Mesenchymal stem cell (in vitro differentiated cells and primary cell): ENCODE measurements around the gene MSRB3.
A peak's percentile ranks its signal among the peaks of the same experiment; 100 is the strongest.

Experiments used
- DNase-seq: peaks from one replicate; pipeline ENCODE4 v3.0.0-alpha.2; 2013
- H2AFZ ChIP-seq: one replicate; pipeline ENCODE4 v1.6.1; 2013; ENCODE audit warnings: low read depth, mild to moderate bottlenecking, control low read depth, inconsistent platforms, low read length, moderate library complexity
- H2AK5ac ChIP-seq: 2 replicates; pipeline ENCODE4 v1.6.1; 2013; ENCODE audit warnings: low read length, moderate library complexity, mild to moderate bottlenecking, inconsistent platforms; ENCODE audit not compliant: severe bottlenecking
- H2BK120ac ChIP-seq: one replicate; pipeline ENCODE4 v1.6.1; 2013; ENCODE audit warnings: low read depth, mild to moderate bottlenecking, inconsistent platforms, low read length, moderate library complexity
- H2BK12ac ChIP-seq, 2 experiments: one replicate each; pipeline ENCODE4 v1.6.1; 2013; ENCODE audit warnings: inconsistent platforms in 2 of 2, low read length in 2 of 2, mild to moderate bottlenecking in 2 of 2, moderate library complexity in 2 of 2, control low read depth in 1 of 2
- H2BK15ac ChIP-seq: one replicate; pipeline ENCODE4 v1.6.1; 2013; ENCODE audit warnings: mild to moderate bottlenecking, low read depth, inconsistent platforms; ENCODE audit not compliant: poor library complexity, severe bottlenecking
- H2BK5ac ChIP-seq: 2 replicates; pipeline ENCODE4 v1.6.1; 2013; ENCODE audit warnings: low read depth, mild to moderate bottlenecking, low read length, control low read depth, inconsistent platforms; ENCODE audit not compliant: poor library complexity, severe bottlenecking
- H3K14ac ChIP-seq, 2 experiments: one replicate each; pipeline ENCODE4 v1.6.1; 2013; ENCODE audit warnings: inconsistent platforms in 2 of 2, low read length in 2 of 2, control low read depth in 1 of 2, mild to moderate bottlenecking in 1 of 2, moderate library complexity in 1 of 2
- H3K18ac ChIP-seq, 2 experiments: one replicate each; pipeline ENCODE4 v1.6.1; 2013; ENCODE audit warnings: inconsistent platforms in 2 of 2, low read length in 2 of 2, control low read depth in 1 of 2, low read depth in 1 of 2, mild to moderate bottlenecking in 1 of 2
- H3K23ac ChIP-seq, 2 experiments: one replicate each; pipeline ENCODE4 v1.6.1; 2013; ENCODE audit warnings: inconsistent platforms in 2 of 2, low read length in 2 of 2, mild to moderate bottlenecking in 2 of 2, moderate library complexity in 2 of 2, control low read depth in 1 of 2
- H3K27ac ChIP-seq: 2 replicates; pipeline ENCODE4 v1.5.1; 2013; ENCODE audit warnings: mild to moderate bottlenecking, moderate library complexity, low read length, control low read depth, inconsistent platforms; ENCODE audit not compliant: poor library complexity, severe bottlenecking
- H3K27me3 ChIP-seq, 2 experiments: 2 replicates each; pipeline versions ENCODE4 v1.6.1 to v1.7.0; 2013; ENCODE audit warnings: low read length in 2 of 2, mild to moderate bottlenecking in 2 of 2, moderate library complexity in 2 of 2, control low read depth in 1 of 2, inconsistent platforms in 1 of 2; ENCODE audit not compliant: control insufficient read depth in 1 of 2, insufficient read depth in 1 of 2
- H3K36me3 ChIP-seq, 2 experiments: 2 replicates each; pipeline versions ENCODE4 v1.6.1 to v1.7.0; 2013; ENCODE audit warnings: low read length in 2 of 2, control low read depth in 1 of 2, inconsistent platforms in 1 of 2, low read depth in 1 of 2, mild to moderate bottlenecking in 1 of 2; ENCODE audit not compliant: insufficient read depth in 2 of 2, control insufficient read depth in 1 of 2
- H3K4ac ChIP-seq, 2 experiments: one replicate each; pipeline ENCODE4 v1.6.1; 2013; ENCODE audit warnings: inconsistent platforms in 2 of 2, low read length in 2 of 2, mild to moderate bottlenecking in 2 of 2, moderate library complexity in 2 of 2, control low read depth in 1 of 2, low read depth in 1 of 2
- H3K4me1 ChIP-seq: 2 replicates; pipeline ENCODE4 v1.6.1; 2013; ENCODE audit warnings: low read depth, low read length, control low read depth; ENCODE audit not compliant: control insufficient read depth, insufficient read depth
- H3K4me2 ChIP-seq: 2 replicates; pipeline ENCODE4 v1.6.1; 2013; ENCODE audit warnings: low read length, mild to moderate bottlenecking, inconsistent platforms; ENCODE audit not compliant: poor library complexity, severe bottlenecking
- H3K4me3 ChIP-seq, 2 experiments: 2 replicates each; pipeline versions ENCODE4 v1.5.1 to v1.7.0; 2013; ENCODE audit warnings: low read length in 2 of 2, mild to moderate bottlenecking in 2 of 2, control low read depth in 1 of 2, low read depth in 1 of 2; ENCODE audit not compliant: insufficient read depth in 1 of 2
- H3K79me1 ChIP-seq: replicated peaks from 2 replicates; pipeline ENCODE4 v1.6.1; 2013; ENCODE audit warnings: mild to moderate bottlenecking, control low read depth, low read length, inconsistent platforms; ENCODE audit not compliant: poor library complexity, severe bottlenecking
- H3K9ac ChIP-seq: 2 replicates; pipeline ENCODE4 v1.7.0; 2013; ENCODE audit warnings: mild to moderate bottlenecking, low read length, moderate library complexity
- H3K9me3 ChIP-seq: 2 replicates; pipeline ENCODE4 v1.7.0; 2013; ENCODE audit warnings: mild to moderate bottlenecking, low read length; ENCODE audit not compliant: control insufficient read depth
- H4K8ac ChIP-seq: one replicate; pipeline ENCODE4 v1.6.1; 2013; ENCODE audit warnings: inconsistent platforms, mild to moderate bottlenecking, low read length, moderate library complexity
- H4K91ac ChIP-seq: one replicate; pipeline ENCODE4 v1.6.1; 2013; ENCODE audit warnings: mild to moderate bottlenecking, low read length, inconsistent platforms
- WGBS: methylation state at CpG from one replicate; pipeline ENCODE4 v1.1.7; 2013; ENCODE audit warnings: mixed read lengths; 5-methylcytosine and 5-hydroxymethylcytosine counted together

Gene MSRB3

GRCh38 chr12:65364046-65364445 is 85.6 kb downstream of the MSRB3 start:
- Histone ChIP-seq H4K91ac (no peak overlapping the region), H3K4me3 (no peak overlapping the region), H3K79me1 (peaks cover 4% of the 10 kb centered on the region), H3K9ac (no peak overlapping the region), H3K27me3 (no peaks in the 10 kb centered on the region), H3K23ac (no peak overlapping the region), H2AFZ (no peak overlapping the region), H2BK15ac (no peak overlapping the region), H3K14ac (no peak overlapping the region), H3K36me3 (peaks cover 5 to 6% of the 10 kb centered on the region in 2 experiments), H3K4me1 (no peaks in the 10 kb centered on the region), H4K8ac (no peak overlapping the region), H3K4ac (no peak overlapping the region), H2BK120ac (no peak overlapping the region), H2BK12ac (no peak overlapping the region), H3K4me2 (no peak overlapping the region), H3K9me3 (no peaks in the 10 kb centered on the region), H3K27ac (no peak overlapping the region), H2AK5ac (no peak overlapping the region), H3K18ac (no peak overlapping the region), H2BK5ac (no peak overlapping the region)
- WGBS, result 100% methylated on average over 1 of the region's 1 CpG
- DNase-seq, result peak; percentile 21

- H3K9me3 ChIP-seq, result no peaks in the 10 kb centered on the region
- no peak for DNase-seq
- H2BK5ac ChIP-seq, result no peak overlapping the region
- H3K79me1 ChIP-seq, result peaks cover 4% of the 10 kb centered on the region
- no peak overlapping the region for H3K4me2 ChIP-seq
- H2AK5ac ChIP-seq, result no peak overlapping the region
- no peak overlapping the region for H3K9ac ChIP-seq
- H2BK120ac ChIP-seq, result no peak overlapping the region
- no peak overlapping the region for H3K27ac ChIP-seq
- H4K91ac ChIP-seq, result no peak overlapping the region
- no peak overlapping the region for H4K8ac ChIP-seq
- no peaks in the 10 kb centered on the region for H3K4me1 ChIP-seq
- H3K23ac ChIP-seq, result no peak overlapping the region
- peaks cover 0 to 5% of the 10 kb centered on the region in 2 experiments for H3K36me3 ChIP-seq
- H3K4ac ChIP-seq, result no peak overlapping the region
- no peak overlapping the region for H2BK15ac ChIP-seq
- no peak overlapping the region for H2BK12ac ChIP-seq
- no peak overlapping the region for H2AFZ ChIP-seq
- no peak overlapping the region for H3K4me3 ChIP-seq
- H3K18ac ChIP-seq, result no peak overlapping the region
- no peaks in the 10 kb centered on the region for H3K27me3 ChIP-seq
- H3K14ac ChIP-seq, result no peak overlapping the region
Observed at GRCh38 chr12:65367396-65367795, 88.9 kb downstream of the MSRB3 start.

- WGBS, result 87% methylated on average over 3 of the region's 4 CpGs
- no peak overlapping the region for H2BK15ac ChIP-seq
- DNase-seq, result no peak
Observed at GRCh38 chr12:65368055-65368454, 89.6 kb downstream of the MSRB3 start.

GRCh38 chr12:65372574-65372973 is 94.1 kb downstream of the MSRB3 start:
- no peak overlapping the region for H2BK15ac ChIP-seq
- H3K9ac ChIP-seq, result no peak overlapping the region
- H3K4me3 ChIP-seq, result no peak overlapping the region
- H3K36me3 ChIP-seq, result peaks cover 0 to 2% of the 10 kb centered on the region in 2 experiments
- peak; percentile 22 for DNase-seq
- H3K4me1 ChIP-seq, result no peaks in the 10 kb centered on the region
- H3K14ac ChIP-seq, result no peak overlapping the region
- no peak overlapping the region for H3K18ac ChIP-seq
- no peaks in the 10 kb centered on the region for H3K27me3 ChIP-seq
- no peak overlapping the region for H2BK120ac ChIP-seq
- H2AK5ac ChIP-seq, result no peak overlapping the region
- no peak overlapping the region for H2BK5ac ChIP-seq
- H3K9me3 ChIP-seq, result no peaks in the 10 kb centered on the region
- no peak overlapping the region for H4K8ac ChIP-seq
- H3K23ac ChIP-seq, result no peak overlapping the region
- H2BK12ac ChIP-seq, result no peak overlapping the region
- H4K91ac ChIP-seq, result no peak overlapping the region
- H3K4me2 ChIP-seq, result no peak overlapping the region
- H2AFZ ChIP-seq, result no peak overlapping the region
- no peak overlapping the region for H3K27ac ChIP-seq
- no peaks in the 10 kb centered on the region for H3K79me1 ChIP-seq
- no peak overlapping the region for H3K4ac ChIP-seq

More at GRCh38 chr12:65368055-65368454, 89.6 kb downstream of the MSRB3 start:
- no peak overlapping the region for H3K9ac ChIP-seq
- no peak overlapping the region for H2BK12ac ChIP-seq
- H2BK5ac ChIP-seq, result no peak overlapping the region
- H3K27ac ChIP-seq, result no peak overlapping the region
- no peak overlapping the region for H3K23ac ChIP-seq
- no peaks in the 10 kb centered on the region for H3K4me1 ChIP-seq
- no peak overlapping the region for H2BK120ac ChIP-seq
- no peak overlapping the region for H4K91ac ChIP-seq
- H3K27me3 ChIP-seq, result no peaks in the 10 kb centered on the region
- H3K9me3 ChIP-seq, result no peaks in the 10 kb centered on the region
- no peak overlapping the region for H2AFZ ChIP-seq
- H3K4me3 ChIP-seq, result no peak overlapping the region
- H3K36me3 ChIP-seq, result peaks cover 0 to 5% of the 10 kb centered on the region in 2 experiments
- no peak overlapping the region for H3K4ac ChIP-seq
- no peak overlapping the region for H2AK5ac ChIP-seq
- H3K18ac ChIP-seq, result no peak overlapping the region
- peaks cover 4% of the 10 kb centered on the region for H3K79me1 ChIP-seq
- no peak overlapping the region for H3K14ac ChIP-seq
- H3K4me2 ChIP-seq, result no peak overlapping the region
- no peak overlapping the region for H4K8ac ChIP-seq
